ENCODE measurements around the gene BMPER.

GRCh38 chr7:34022626-34023025 is 117.3 kb downstream of the BMPER start:
- TF ChIP-seq POLR2A (IDR thresholded peaks at IDR 0.05), result no peak
- TF ChIP-seq CTCF (IDR thresholded peaks at IDR 0.05), result no peak

Data from adrenal gland (tissue), 5 donors.